ENCODE results near the gene HNRNPCL4. TPM values are rescaled to one million over a fixed set of nuclear protein-coding genes. Genes with fewer than 3 reads are reported as not detected.
"Not testable (repeated sequence)": the region's sequence is repeated elsewhere in the genome, so short reads cannot be mapped to it uniquely, and the experiment has no call there.

HNRNPCL4 gene
- polyA plus RNA-seq = not detected in 3 replicates
- not detected for polyA plus RNA-seq (2011; ENCODE audit: low read depth)
- polyA plus RNA-seq (2011; cell fraction: cytosol; rRNA removed) = not detected in 2 replicates
- not detected in 2 replicates for polyA plus RNA-seq (2011; cell fraction: nucleus; rRNA removed)
- not detected in 2 replicates for polyA plus RNA-seq (2012; ENCODE audit: low replicate concordance)
- not detected in 3 replicates for polyA minus RNA-seq
- polyA minus RNA-seq (2011; cell fraction: cytosol; rRNA and poly(A)+ RNA removed) = not detected
- polyA minus RNA-seq (2011; cell fraction: nucleus; rRNA and poly(A)+ RNA removed) = not detected in 2 replicates

GRCh38 chr1:13165531-13165930, at the start of gene HNRNPCL4:
Gene HNRNPCL4, minus strand, starts transcription at chr1:13165631. Its CDS starts 164 bp downstream, at chr1:13165467.
- dilution Hi-C loops (cut with MboI; ENCODE audit: extremely low pct_ligation_motif_present, low sequenced_read_pairs); H3K27me3 ChIP-seq (ENCODE audit: control insufficient read depth, extremely low read depth, insufficient read depth, low read length); H4K20me1 ChIP-seq (ENCODE audit: control insufficient read depth, extremely low read depth, insufficient read depth, low read length); H3K4me1 ChIP-seq (ENCODE audit: control insufficient read depth, extremely low read depth, insufficient read depth, low read length); H3K79me2 ChIP-seq (ENCODE audit: control insufficient read depth, insufficient read depth, low read length); H2AFZ ChIP-seq (ENCODE audit: control insufficient read depth, low read length); FAIRE-seq; H3K4me2 ChIP-seq (ENCODE audit: control insufficient read depth, extremely low read depth, insufficient read depth, low read depth, low read length); H3K9ac ChIP-seq (ENCODE audit: control insufficient read depth, extremely low read depth, insufficient read depth, low read length); H3K9me3 ChIP-seq (ENCODE audit: control insufficient read depth, low read depth, low read length); H3K36me3 ChIP-seq (ENCODE audit: control insufficient read depth in 2 of 2, extremely low read depth in 1 of 2, insufficient read depth in 2 of 2, low read length in 2 of 2); H3K27ac ChIP-seq (ENCODE audit: control insufficient read depth, insufficient read depth, low read length); DNase-seq (ENCODE audit: low read depth, low spot score); H3K4me3 ChIP-seq (ENCODE audit: control insufficient read depth in 2 of 3, extremely low read depth in 1 of 3, insufficient read depth in 2 of 3, low read depth in 1 of 3, low read length in 3 of 3); H3K9me1 ChIP-seq (ENCODE audit: control insufficient read depth, extremely low read depth, insufficient read depth, low read length): not testable (repeated sequence)

GRCh38 chr1:13208712-13209111, 43.3 kb upstream of the HNRNPCL4 start:
- H3K4me3 ChIP-seq (ENCODE audit: control insufficient read depth in 2 of 3, extremely low read depth in 1 of 3, insufficient read depth in 2 of 3, low read depth in 1 of 3, low read length in 3 of 3); H3K4me2 ChIP-seq (ENCODE audit: control insufficient read depth, extremely low read depth, insufficient read depth, low read depth, low read length); H4K20me1 ChIP-seq (ENCODE audit: control insufficient read depth, extremely low read depth, insufficient read depth, low read length); FAIRE-seq; H2AFZ ChIP-seq (ENCODE audit: control insufficient read depth, low read length); H3K9ac ChIP-seq (ENCODE audit: control insufficient read depth, extremely low read depth, insufficient read depth, low read length); H3K4me1 ChIP-seq (ENCODE audit: control insufficient read depth, extremely low read depth, insufficient read depth, low read length); DNase-seq (ENCODE audit: low read depth, low spot score); H3K27ac ChIP-seq (ENCODE audit: control insufficient read depth, insufficient read depth, low read length); H3K79me2 ChIP-seq (ENCODE audit: control insufficient read depth, insufficient read depth, low read length); H3K9me1 ChIP-seq (ENCODE audit: control insufficient read depth, extremely low read depth, insufficient read depth, low read length); H3K27me3 ChIP-seq (ENCODE audit: control insufficient read depth, extremely low read depth, insufficient read depth, low read length); H3K36me3 ChIP-seq (ENCODE audit: control insufficient read depth in 2 of 2, extremely low read depth in 1 of 2, insufficient read depth in 2 of 2, low read length in 2 of 2); H3K9me3 ChIP-seq (ENCODE audit: control insufficient read depth, low read depth, low read length); dilution Hi-C loops (cut with MboI; ENCODE audit: extremely low pct_ligation_motif_present, low sequenced_read_pairs): not testable (repeated sequence)

- dilution Hi-C loops (cut with MboI; ENCODE audit: extremely low pct_ligation_motif_present, low sequenced_read_pairs); H2AFZ ChIP-seq (ENCODE audit: control insufficient read depth, low read length); H3K36me3 ChIP-seq (ENCODE audit: control insufficient read depth in 2 of 2, extremely low read depth in 1 of 2, insufficient read depth in 2 of 2, low read length in 2 of 2); H3K9me1 ChIP-seq (ENCODE audit: control insufficient read depth, extremely low read depth, insufficient read depth, low read length); H3K27me3 ChIP-seq (ENCODE audit: control insufficient read depth, extremely low read depth, insufficient read depth, low read length); H3K79me2 ChIP-seq (ENCODE audit: control insufficient read depth, insufficient read depth, low read length); H3K4me2 ChIP-seq (ENCODE audit: control insufficient read depth, extremely low read depth, insufficient read depth, low read depth, low read length); H3K9me3 ChIP-seq (ENCODE audit: control insufficient read depth, low read depth, low read length); H4K20me1 ChIP-seq (ENCODE audit: control insufficient read depth, extremely low read depth, insufficient read depth, low read length); H3K27ac ChIP-seq (ENCODE audit: control insufficient read depth, insufficient read depth, low read length); FAIRE-seq; DNase-seq (ENCODE audit: low read depth, low spot score); H3K9ac ChIP-seq (ENCODE audit: control insufficient read depth, extremely low read depth, insufficient read depth, low read length); H3K4me3 ChIP-seq (ENCODE audit: control insufficient read depth in 2 of 3, extremely low read depth in 1 of 3, insufficient read depth in 2 of 3, low read depth in 1 of 3, low read length in 3 of 3); H3K4me1 ChIP-seq (ENCODE audit: control insufficient read depth, extremely low read depth, insufficient read depth, low read length): not testable (repeated sequence)
Measured at GRCh38 chr1:13201309-13201708, 35.9 kb upstream of the HNRNPCL4 start, which contains the start of gene PRAMEF13. Gene PRAMEF13, minus strand, starts transcription at chr1:13201409. Its CDS starts 1,820 bp downstream, at chr1:13199589.

GRCh38 chr1:13171548-13171947, 6.1 kb upstream of the HNRNPCL4 start, which contains the start of gene PRAMEF9:
Gene PRAMEF9, plus strand, starts transcription at chr1:13171848. Its CDS starts 3,433 bp downstream, at chr1:13175281.
- DNase-seq (ENCODE audit: low read depth, low spot score); H3K36me3 ChIP-seq (ENCODE audit: control insufficient read depth in 2 of 2, extremely low read depth in 1 of 2, insufficient read depth in 2 of 2, low read length in 2 of 2); dilution Hi-C loops (cut with MboI; ENCODE audit: extremely low pct_ligation_motif_present, low sequenced_read_pairs); H3K9me3 ChIP-seq (ENCODE audit: control insufficient read depth, low read depth, low read length); FAIRE-seq; H3K9ac ChIP-seq (ENCODE audit: control insufficient read depth, extremely low read depth, insufficient read depth, low read length); H3K4me3 ChIP-seq (ENCODE audit: control insufficient read depth in 2 of 3, extremely low read depth in 1 of 3, insufficient read depth in 2 of 3, low read depth in 1 of 3, low read length in 3 of 3); H3K79me2 ChIP-seq (ENCODE audit: control insufficient read depth, insufficient read depth, low read length); H3K4me2 ChIP-seq (ENCODE audit: control insufficient read depth, extremely low read depth, insufficient read depth, low read depth, low read length); H3K27me3 ChIP-seq (ENCODE audit: control insufficient read depth, extremely low read depth, insufficient read depth, low read length); H4K20me1 ChIP-seq (ENCODE audit: control insufficient read depth, extremely low read depth, insufficient read depth, low read length); H3K9me1 ChIP-seq (ENCODE audit: control insufficient read depth, extremely low read depth, insufficient read depth, low read length); H3K27ac ChIP-seq (ENCODE audit: control insufficient read depth, insufficient read depth, low read length); H2AFZ ChIP-seq (ENCODE audit: control insufficient read depth, low read length); H3K4me1 ChIP-seq (ENCODE audit: control insufficient read depth, extremely low read depth, insufficient read depth, low read length): not testable (repeated sequence)

GRCh38 chr1:13155909-13156308, 9.5 kb downstream of the HNRNPCL4 start, which contains the start of gene PRAMEF26:
Gene PRAMEF26, minus strand, starts transcription at chr1:13156009. Its CDS starts 2,914 bp downstream, at chr1:13153095.
- H3K9me3 ChIP-seq (ENCODE audit: control insufficient read depth, low read depth, low read length); H3K27me3 ChIP-seq (ENCODE audit: control insufficient read depth, extremely low read depth, insufficient read depth, low read length); H3K4me1 ChIP-seq (ENCODE audit: control insufficient read depth, extremely low read depth, insufficient read depth, low read length); H3K4me2 ChIP-seq (ENCODE audit: control insufficient read depth, extremely low read depth, insufficient read depth, low read depth, low read length); H3K79me2 ChIP-seq (ENCODE audit: control insufficient read depth, insufficient read depth, low read length); H3K9me1 ChIP-seq (ENCODE audit: control insufficient read depth, extremely low read depth, insufficient read depth, low read length); H2AFZ ChIP-seq (ENCODE audit: control insufficient read depth, low read length); H3K9ac ChIP-seq (ENCODE audit: control insufficient read depth, extremely low read depth, insufficient read depth, low read length); H3K36me3 ChIP-seq (ENCODE audit: control insufficient read depth in 2 of 2, extremely low read depth in 1 of 2, insufficient read depth in 2 of 2, low read length in 2 of 2); H4K20me1 ChIP-seq (ENCODE audit: control insufficient read depth, extremely low read depth, insufficient read depth, low read length); FAIRE-seq; dilution Hi-C loops (cut with MboI; ENCODE audit: extremely low pct_ligation_motif_present, low sequenced_read_pairs); H3K4me3 ChIP-seq (ENCODE audit: control insufficient read depth in 2 of 3, extremely low read depth in 1 of 3, insufficient read depth in 2 of 3, low read depth in 1 of 3, low read length in 3 of 3); DNase-seq (ENCODE audit: low read depth, low spot score); H3K27ac ChIP-seq (ENCODE audit: control insufficient read depth, insufficient read depth, low read length): not testable (repeated sequence)

Data from keratinocyte (primary cell).